Activated T-cell treated with anti-CD3 and anti-CD28 coated beads, Interleukin-2, amount 50 U/mL, for 72 hours (primary cell): Measurements from ENCODE around the gene EPO. TPM values are rescaled to one million over a fixed set of nuclear protein-coding genes. Genes with fewer than 3 reads are reported as not detected.
"Not testable (repeated sequence)": the region's sequence is repeated elsewhere in the genome, so short reads cannot be mapped to it uniquely, and the experiment has no call there.

Experiments
- ATAC-seq, 2 donors: fragments of 150-1000 bp; cut with Tn5 transposase; replicated peaks in 1 of 2; 2 replicates each; pipeline ENCODE4 v1.10.0; 2021; ENCODE audit warnings: moderate library complexity in 2 of 2, mild to moderate bottlenecking in 1 of 2
- DNase-seq, 2 donors: peaks; one replicate each; pipeline ENCODE4 v3.0.0; 2021 to 2022; ENCODE audit warnings: mixed read lengths in 1 of 2
- H3K27ac Mint-ChIP-seq: one replicate; pipeline ENCODE4 v1.8.0; 2022; ENCODE audit warnings: mild to moderate bottlenecking, moderate library complexity, mixed read lengths
- H3K27me3 Mint-ChIP-seq: one replicate; pipeline ENCODE4 v1.8.0; 2022; ENCODE audit warnings: low read depth, mixed read lengths
- H3K36me3 Mint-ChIP-seq, 2 donors: one replicate each; pipeline ENCODE4 v1.8.0; 2022; ENCODE audit warnings: mixed read lengths in 2 of 2, mild to moderate bottlenecking in 1 of 2; ENCODE audit not compliant: insufficient read depth in 2 of 2
- H3K4me1 Mint-ChIP-seq: one replicate; pipeline ENCODE4 v1.8.0; 2022; ENCODE audit warnings: low read depth, mixed read lengths
- H3K4me3 Mint-ChIP-seq, 2 donors: one replicate each; pipeline ENCODE4 v1.8.0; 2022; ENCODE audit warnings: mild to moderate bottlenecking in 2 of 2, mixed read lengths in 2 of 2, moderate library complexity in 2 of 2
- H3K9me3 Mint-ChIP-seq, 2 donors: one replicate each; pipeline ENCODE4 v1.8.0; 2022; ENCODE audit warnings: mixed read lengths in 2 of 2
- total RNA-seq, 2 donors: library from RNA; stranded (reverse); gene quantifications; one replicate each; pipeline ENCODE4 v1.2.3, GENCODE V29; 2022

EPO gene
- total RNA-seq, 2 donors from 2014 or later: 0.19 TPM; not detected in 1

- Mint-ChIP-seq H3K9me3 (no peaks in the 10 kb centered on the region), H3K4me1 (peaks cover 24% of the 10 kb centered on the region), H3K27me3 (no peaks in the 10 kb centered on the region), H3K27ac (no peak overlapping the region), H3K36me3 (peaks cover 0 to 4% of the 10 kb centered on the region in 2 donors), H3K4me3 (no peak overlapping the region)
- ATAC-seq (no peak), DNase-seq (no peak)
These were observed 33.5 kb upstream of the EPO start for GRCh38 chr7:100686822-100687211.

DNA sequence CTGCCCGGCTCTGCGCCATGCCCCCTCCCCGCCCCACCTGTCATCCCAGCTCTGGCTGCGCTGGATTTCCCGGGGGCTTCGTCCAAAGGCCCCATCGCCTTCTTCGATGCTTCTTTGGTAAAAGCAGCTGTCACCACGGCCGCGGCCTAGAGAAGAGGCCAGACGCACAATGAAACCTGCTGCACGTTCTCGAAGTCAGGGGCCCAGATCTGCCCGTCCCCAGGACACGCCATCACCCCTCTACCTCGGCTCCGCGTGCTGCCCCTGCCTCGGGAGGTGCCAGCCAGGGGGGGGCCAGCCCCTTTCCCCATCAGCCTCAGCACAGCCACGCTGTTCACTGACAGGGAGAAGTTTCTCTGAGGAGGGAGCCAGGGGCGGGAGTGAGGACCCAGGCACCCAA, 33.0 kb upstream of the EPO start:
- no peak overlapping the region for H3K27ac Mint-ChIP-seq
- peaks cover 28% of the 10 kb centered on the region for H3K4me1 Mint-ChIP-seq
- no peak for ATAC-seq
- no peaks in the 10 kb centered on the region for H3K27me3 Mint-ChIP-seq
- H3K4me3 Mint-ChIP-seq: no peak overlapping the region
- DNase-seq: no peak
- H3K9me3 Mint-ChIP-seq: no peaks in the 10 kb centered on the region
- H3K36me3 Mint-ChIP-seq: peaks cover 0 to 4% of the 10 kb centered on the region in 2 donors

GRCh38 chr7:100687751-100688300, 32.4 kb upstream of the EPO start:
- Mint-ChIP-seq H3K4me1 (peaks cover 34% of the 10 kb centered on the region), H3K27me3 (no peaks in the 10 kb centered on the region), H3K27ac (no peak overlapping the region), H3K4me3 (no peak overlapping the region), H3K36me3 (peaks cover 2 to 4% of the 10 kb centered on the region in 2 donors), H3K9me3 (no peaks in the 10 kb centered on the region)
- ATAC-seq (no peak), DNase-seq (no peak)

DNA sequence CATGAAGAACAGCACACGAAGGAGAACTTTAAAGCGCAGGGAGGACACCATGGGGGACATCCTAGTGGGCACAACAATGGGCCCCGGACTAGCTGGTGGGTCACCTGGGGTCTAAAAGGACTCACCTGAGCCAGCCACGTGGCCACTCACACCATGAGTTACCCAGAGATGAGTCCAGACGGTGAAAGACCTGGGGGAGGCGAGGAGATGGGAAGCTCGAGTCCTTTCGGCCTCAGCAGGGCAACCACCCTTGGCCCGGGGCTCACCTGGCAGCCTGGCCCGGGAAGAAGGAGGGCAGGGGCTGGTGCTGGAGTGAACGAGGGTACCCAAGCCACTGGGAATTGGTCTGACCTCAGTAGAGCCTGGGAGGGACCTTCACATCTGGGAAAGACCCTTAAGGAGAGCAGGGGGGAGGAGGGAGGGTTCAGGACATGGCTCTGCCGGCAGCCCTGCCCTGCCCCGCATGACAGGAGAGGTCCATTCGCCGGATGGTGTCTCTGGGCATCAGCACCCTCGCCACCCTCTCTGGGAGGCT, 31.9 kb upstream of the EPO start:
- ATAC-seq: no peak
- H3K27me3 Mint-ChIP-seq: no peaks in the 10 kb centered on the region
- no peaks in the 10 kb centered on the region for H3K9me3 Mint-ChIP-seq
- H3K4me1 Mint-ChIP-seq: peaks cover 36% of the 10 kb centered on the region
- H3K36me3 Mint-ChIP-seq: peaks cover 6 to 8% of the 10 kb centered on the region in 2 donors
- no peak for DNase-seq
- H3K4me3 Mint-ChIP-seq: no peak overlapping the region
- H3K27ac Mint-ChIP-seq: no peak overlapping the region

DNA sequence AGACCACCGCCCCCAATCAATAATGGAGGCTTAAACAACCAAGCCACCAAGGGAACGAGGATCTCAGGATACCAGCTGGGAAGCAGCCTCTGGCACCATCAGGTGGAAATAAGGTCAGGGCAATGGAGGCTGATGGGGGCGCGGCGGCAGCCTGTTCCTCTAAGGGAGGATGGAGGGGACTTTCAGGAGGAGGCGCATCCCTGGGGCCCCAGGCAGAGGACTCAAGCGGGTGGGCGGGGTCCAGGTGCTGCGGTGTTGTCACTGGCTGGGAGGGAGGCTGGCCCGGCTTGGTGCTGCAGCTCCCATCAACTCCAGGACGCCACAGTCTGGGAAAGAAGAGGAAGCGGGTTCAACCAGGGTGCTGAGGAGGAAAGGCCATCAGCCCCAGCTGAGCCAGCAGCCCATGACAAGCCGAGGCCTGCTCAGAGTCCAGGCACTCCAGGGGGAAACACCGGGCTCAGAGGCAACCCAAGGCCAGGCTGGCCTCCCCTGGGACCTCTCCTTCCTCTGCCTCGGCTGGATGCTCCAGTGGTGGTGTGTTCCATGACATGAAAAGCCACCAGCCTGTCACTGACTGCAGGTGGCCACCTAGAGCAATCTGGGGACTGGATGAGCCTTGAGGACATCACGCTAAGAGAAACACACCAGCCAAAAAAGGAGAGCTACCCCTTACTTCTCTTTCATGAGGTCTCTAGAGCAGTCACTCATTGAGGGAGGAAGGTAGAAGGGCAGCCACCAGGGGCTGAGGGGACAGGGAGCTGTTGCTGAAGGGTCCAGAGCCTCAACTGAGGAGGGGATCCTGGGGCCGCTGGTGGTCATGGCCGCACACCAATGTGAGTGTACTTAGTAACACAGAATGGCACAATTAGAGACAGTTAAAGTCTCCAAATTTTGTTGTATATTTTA, 30.8 kb upstream of the EPO start:
- Mint-ChIP-seq H3K27ac (no peak overlapping the region), H3K4me3 (no peak overlapping the region), H3K9me3 (no peaks in the 10 kb centered on the region), H3K4me1 (peaks cover 35% of the 10 kb centered on the region), H3K36me3 (peaks cover 6 to 8% of the 10 kb centered on the region in 2 donors), H3K27me3 (no peaks in the 10 kb centered on the region)
- DNase-seq (no peak), ATAC-seq (no peak)

GRCh38 chr7:100691676-100692577, 28.3 kb upstream of the EPO start:
- H3K27ac Mint-ChIP-seq: no peak overlapping the region
- H3K9me3 Mint-ChIP-seq: no peaks in the 10 kb centered on the region
- H3K4me1 Mint-ChIP-seq: peaks cover 49% of the 10 kb centered on the region
- no peaks in the 10 kb centered on the region for H3K27me3 Mint-ChIP-seq
- H3K4me3 Mint-ChIP-seq: peak overlapping the region; percentile 98
- ATAC-seq (peak; percentile 72), DNase-seq (peak; percentile 83 to 86)
- peaks cover 6 to 7% of the 10 kb centered on the region in 2 donors for H3K36me3 Mint-ChIP-seq

- no peak for DNase-seq
- H3K4me1 Mint-ChIP-seq: peaks cover 49% of the 10 kb centered on the region
- ATAC-seq: no peak
- H3K27me3 Mint-ChIP-seq: no peaks in the 10 kb centered on the region
- peak overlapping the region; percentile 60 for H3K27ac Mint-ChIP-seq
- peaks cover 6% of the 10 kb centered on the region in 2 donors for H3K36me3 Mint-ChIP-seq
- H3K4me3 Mint-ChIP-seq: peak overlapping the region; percentile 98
- H3K9me3 Mint-ChIP-seq: no peaks in the 10 kb centered on the region
These were observed 27.7 kb upstream of the EPO start for GRCh38 chr7:100692578-100692961.

DNA sequence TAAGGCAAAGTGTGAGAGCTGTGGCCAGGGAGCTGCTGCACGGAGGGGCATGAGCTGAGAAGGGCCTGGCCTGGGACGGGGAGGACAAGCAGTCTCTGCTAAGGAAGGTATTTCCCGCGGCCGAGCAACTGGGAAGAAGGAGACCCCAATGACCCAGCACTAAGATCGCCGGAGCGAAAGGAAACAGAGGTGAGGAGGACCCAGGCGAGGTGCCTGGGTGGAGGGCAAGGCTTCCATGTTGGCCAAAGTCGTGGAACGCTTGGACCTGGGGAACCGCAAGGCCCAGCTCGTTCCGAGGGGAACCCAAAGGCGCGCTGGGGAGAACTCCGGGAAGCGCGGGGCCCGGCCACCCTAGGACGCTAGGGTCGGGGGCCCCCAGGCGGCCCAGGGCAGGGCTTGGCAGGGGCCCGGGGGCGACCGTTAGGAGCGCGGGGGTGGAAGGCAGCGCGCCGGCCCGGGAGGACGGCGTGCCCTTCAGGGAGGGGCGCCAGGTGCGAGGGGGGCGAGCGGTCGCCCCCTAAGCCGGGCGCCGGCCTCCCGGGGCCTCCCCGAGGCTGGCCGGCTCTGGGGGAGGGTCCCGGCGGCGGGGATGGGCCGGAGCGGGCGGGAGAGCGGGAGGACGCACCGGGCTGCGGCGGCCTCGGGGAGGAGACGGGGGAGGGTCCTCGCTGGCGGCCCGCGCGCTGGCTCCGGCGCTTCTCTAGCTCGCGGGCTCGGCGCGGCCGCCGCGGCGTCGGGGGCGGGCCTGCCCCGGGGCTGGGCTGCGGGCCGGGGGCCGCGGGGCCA, 26.8 kb upstream of the EPO start:
- Mint-ChIP-seq H3K27me3 (no peaks in the 10 kb centered on the region), H3K4me1 (peaks cover 44% of the 10 kb centered on the region), H3K4me3 (peak overlapping the region; percentile 98), H3K27ac (peak overlapping the region; percentile 60), H3K9me3 (no peaks in the 10 kb centered on the region), H3K36me3 (peaks cover 6% of the 10 kb centered on the region in 2 donors)
- peak in 1 of 2 donors; percentile 39 for DNase-seq
- peak; percentile 57 to 66 for ATAC-seq

DNA sequence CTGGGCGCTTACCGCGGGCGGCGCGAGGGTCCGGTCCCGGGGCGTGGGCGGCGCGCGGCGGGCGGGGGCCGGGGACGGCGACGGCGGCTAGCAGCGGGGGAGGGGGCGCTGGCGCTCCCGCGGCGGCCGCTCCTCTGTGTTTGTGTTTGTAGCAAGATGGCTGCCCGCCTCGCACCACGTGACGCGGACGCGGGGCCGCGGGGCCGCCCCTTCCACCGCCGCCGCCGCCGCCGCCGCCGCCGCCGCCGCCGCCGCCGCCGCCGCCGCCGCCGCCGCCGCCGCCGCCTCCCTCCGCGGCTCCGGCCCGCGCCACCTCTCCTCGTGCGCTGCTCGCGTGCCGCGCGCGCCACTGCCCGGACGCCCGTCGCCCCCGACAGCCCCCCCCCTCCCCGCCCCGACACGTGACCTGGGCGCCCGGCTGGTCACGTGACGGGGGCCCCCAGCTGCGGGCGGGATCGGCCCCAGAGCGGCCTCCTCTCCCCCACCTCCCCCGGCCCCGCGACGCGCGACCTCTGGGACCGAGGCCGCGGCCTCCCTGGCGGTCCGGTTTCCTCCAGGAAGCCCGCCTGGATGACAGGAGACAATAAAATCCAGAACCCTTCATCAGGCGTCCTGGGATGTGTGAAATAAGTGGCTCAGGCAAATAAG, 26.0 kb upstream of the EPO start, which contains the start of gene GIGYF1:
TSS of gene GIGYF1 (minus strand) at position 153 of the 648 bp plus-strand sequence. CDS start 6,012 bp downstream, outside the sequence.
- ATAC-seq (peak; percentile 75), DNase-seq (peak; percentile 80 to 82)
- Mint-ChIP-seq H3K27ac (peak within 1 kb of the TSS; percentile 79), H3K36me3 (peaks cover 6% of the 10 kb centered on the region in 2 donors), H3K9me3 (no peaks in the 10 kb centered on the region), H3K4me1 (peaks cover 40% of the 10 kb centered on the region), H3K4me3 (peak within 1 kb of the TSS; percentile 98), H3K27me3 (no peaks in the 10 kb centered on the region)

GRCh38 chr7:100696123-100696521, 24.1 kb upstream of the EPO start:
- DNase-seq: no peak
- H3K4me3 Mint-ChIP-seq: peak overlapping the region; percentile 77 to 82
- peaks cover 6% of the 10 kb centered on the region in 2 donors for H3K36me3 Mint-ChIP-seq
- no peak overlapping the region for H3K27ac Mint-ChIP-seq
- H3K4me1 Mint-ChIP-seq: peaks cover 34% of the 10 kb centered on the region
- no peak for ATAC-seq
- no peaks in the 10 kb centered on the region for H3K9me3 Mint-ChIP-seq
- peaks cover 5% of the 10 kb centered on the region for H3K27me3 Mint-ChIP-seq

DNA sequence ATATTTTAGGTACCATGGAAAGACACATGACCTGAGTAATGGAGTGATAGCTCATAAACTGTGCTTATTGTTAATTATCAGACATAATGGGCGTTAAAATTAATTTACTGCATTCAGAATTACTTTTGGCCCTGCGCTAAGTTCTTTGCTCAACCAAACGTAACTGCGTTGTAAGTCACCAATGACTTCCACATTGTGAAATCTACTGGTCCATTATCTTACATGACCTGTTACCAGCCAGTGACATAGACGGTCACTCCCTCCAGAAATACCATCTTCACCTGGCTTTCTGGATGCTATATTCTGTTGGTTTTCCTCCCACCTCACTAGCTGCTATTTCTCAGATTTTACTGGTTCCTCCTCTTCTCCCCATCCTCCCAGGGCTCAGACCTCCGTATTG, 21.2 kb upstream of the EPO start:
- Mint-ChIP-seq H3K27me3 (peaks cover 5% of the 10 kb centered on the region), H3K27ac (no peak overlapping the region), H3K4me1 (peaks cover 14% of the 10 kb centered on the region), H3K36me3 (no peaks in the 10 kb centered on the region), H3K9me3 (no peaks in the 10 kb centered on the region), H3K4me3 (no peak overlapping the region)
- DNase-seq: no peak
- ATAC-seq: no peak

- DNase-seq, H3K4me1 Mint-ChIP-seq, ATAC-seq, H3K36me3 Mint-ChIP-seq, H3K27me3 Mint-ChIP-seq, H3K4me3 Mint-ChIP-seq, H3K27ac Mint-ChIP-seq, H3K9me3 Mint-ChIP-seq: not testable (repeated sequence)
These were observed 19.2 kb upstream of the EPO start for GRCh38 chr7:100701089-100701488.
